Endothelial cell of umbilical vein (primary cell): ENCODE data around the gene FHOD3.

ENCODE experiments used
- CTCF ChIP-seq, 2 donors: IDR thresholded peaks; 1 replicate in 1 of 2; 2 replicates in 1 of 2; pipeline ENCODE4 v1.5.1; 2011; ENCODE audit warnings: low read length in 2 of 2, mild to moderate bottlenecking in 2 of 2, moderate library complexity in 2 of 2, control low read depth in 1 of 2, inconsistent platforms in 1 of 2, low read depth in 1 of 2; ENCODE audit not compliant: insufficient read depth in 1 of 2; ENCODE audit errors: extremely low read depth in 1 of 2
- MYC ChIP-seq: IDR thresholded peaks from one replicate; pipeline ENCODE4 v1.6.1; 2011; ENCODE audit warnings: mild to moderate bottlenecking, low read depth, low read length

GRCh38 chr18:36706134-36706881, 408.8 kb downstream of the FHOD3 start:
- TF ChIP-seq CTCF (IDR thresholded peaks at IDR 0.05; ENCODE audit: extremely low read depth in 1 of 2, insufficient read depth in 1 of 2, low read depth in 1 of 2, low read length in 2 of 2) (no peak), MYC (no peak)
